ENCODE data around the gene PLAAT5. TPM values are rescaled to one million over a fixed set of nuclear protein-coding genes. Genes with fewer than 3 reads are reported as not detected.

PLAAT5 gene
- total RNA-seq, 1 experiment from 2014 or later, result not detected

DNA sequence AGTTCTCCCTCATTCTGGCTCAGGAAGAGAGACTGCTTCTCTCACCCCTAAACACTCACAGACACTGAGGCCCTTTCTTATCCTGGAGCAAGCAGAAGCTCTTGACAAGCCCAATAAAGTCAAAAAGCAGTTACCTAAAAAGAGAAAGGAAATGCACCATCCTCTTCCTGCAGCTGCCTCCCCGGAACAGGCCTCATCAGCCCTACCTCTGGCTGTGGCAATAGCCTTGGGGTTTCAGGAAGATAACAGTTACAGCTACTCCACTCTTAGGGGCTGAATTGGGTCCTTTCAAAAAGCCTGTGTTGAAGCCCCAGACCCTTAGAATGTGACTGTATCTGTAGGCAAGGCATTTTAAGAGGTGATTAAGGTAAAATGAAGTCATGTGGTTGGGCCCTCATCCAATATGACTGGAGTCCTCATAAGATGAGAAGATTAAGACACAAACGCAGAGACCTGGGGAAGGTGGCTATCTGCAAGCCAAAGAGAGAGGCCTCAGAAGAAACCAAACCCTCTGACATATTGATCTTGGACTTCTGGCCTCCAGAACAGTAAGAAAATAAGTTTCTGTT, 11.4 kb upstream of the PLAAT5 start:
- ChIA-PET CTCF (no interaction called here), RAD21 (ENCODE audit: low non-redundant PET in 1 of 2, low total read pairs in 2 of 2, uncharacterized antibody in 2 of 2, unreplicated experiment in 2 of 2) (no interaction called here), POLR2A (no interaction called here)
- no peak overlapping the region for H3K27ac ChIP-seq (ENCODE audit: low read depth, low read length)
- peaks cover 10 to 15% of the 10 kb centered on the region in 2 experiments; a peak in 3 of 4 replicates for H3K9me3 ChIP-seq (ENCODE audit: control insufficient read depth in 1 of 2, insufficient read depth in 1 of 2, low read depth in 1 of 2, low read length in 2 of 2)
- no peaks in the 10 kb centered on the region for H3K4me1 ChIP-seq (ENCODE audit: control insufficient read depth in 1 of 2, insufficient read depth in 2 of 2, low read length in 2 of 2)
- intact Hi-C loops (cut with micrococcal nuclease), result loop anchor here (10.0 kb wide), 1 partner anchor 1212 kb away; no protein-coding TSS in a partner anchor
- DNase-seq (ENCODE audit: low read depth, low spot score) (no peak), ATAC-seq (no peak)
- H3K27me3 ChIP-seq (ENCODE audit: insufficient read depth, low read length), result no peaks in the 10 kb centered on the region
- H3K9me2 ChIP-seq (ENCODE audit: insufficient read depth), result no peaks in the 10 kb centered on the region
- H3K9ac ChIP-seq (ENCODE audit: low read length), result no peak overlapping the region
- no peaks in the 10 kb centered on the region for H3K79me2 ChIP-seq (ENCODE audit: insufficient read depth, low read length)
- TF ChIP-seq, protein P1, sequence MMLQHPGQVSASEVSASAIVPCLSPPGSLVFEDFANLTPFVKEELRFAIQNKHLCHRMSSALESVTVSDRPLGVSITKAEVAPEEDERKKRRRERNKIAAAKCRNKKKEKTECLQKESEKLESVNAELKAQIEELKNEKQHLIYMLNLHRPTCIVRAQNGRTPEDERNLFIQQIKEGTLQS (IDR thresholded peaks at IDR 0.05), result no peak
- TF ChIP-seq FOSL1 (IDR thresholded peaks at IDR 0.05; ENCODE audit: low read depth) (no peak), EGR1 (IDR thresholded peaks at IDR 0.05; ENCODE audit: low read depth) (no peak), ZFX (IDR thresholded peaks at IDR 0.05) (no peak), ZNF274 (IDR thresholded peaks at IDR 0.05; ENCODE audit: low read depth, low read length) (no peak)
- TF ChIP-seq, protein P2, sequence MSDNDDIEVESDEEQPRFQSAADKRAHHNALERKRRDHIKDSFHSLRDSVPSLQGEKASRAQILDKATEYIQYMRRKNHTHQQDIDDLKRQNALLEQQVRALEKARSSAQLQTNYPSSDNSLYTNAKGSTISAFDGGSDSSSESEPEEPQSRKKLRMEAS (IDR thresholded peaks at IDR 0.05), result no peak
- TF ChIP-seq, protein P3, sequence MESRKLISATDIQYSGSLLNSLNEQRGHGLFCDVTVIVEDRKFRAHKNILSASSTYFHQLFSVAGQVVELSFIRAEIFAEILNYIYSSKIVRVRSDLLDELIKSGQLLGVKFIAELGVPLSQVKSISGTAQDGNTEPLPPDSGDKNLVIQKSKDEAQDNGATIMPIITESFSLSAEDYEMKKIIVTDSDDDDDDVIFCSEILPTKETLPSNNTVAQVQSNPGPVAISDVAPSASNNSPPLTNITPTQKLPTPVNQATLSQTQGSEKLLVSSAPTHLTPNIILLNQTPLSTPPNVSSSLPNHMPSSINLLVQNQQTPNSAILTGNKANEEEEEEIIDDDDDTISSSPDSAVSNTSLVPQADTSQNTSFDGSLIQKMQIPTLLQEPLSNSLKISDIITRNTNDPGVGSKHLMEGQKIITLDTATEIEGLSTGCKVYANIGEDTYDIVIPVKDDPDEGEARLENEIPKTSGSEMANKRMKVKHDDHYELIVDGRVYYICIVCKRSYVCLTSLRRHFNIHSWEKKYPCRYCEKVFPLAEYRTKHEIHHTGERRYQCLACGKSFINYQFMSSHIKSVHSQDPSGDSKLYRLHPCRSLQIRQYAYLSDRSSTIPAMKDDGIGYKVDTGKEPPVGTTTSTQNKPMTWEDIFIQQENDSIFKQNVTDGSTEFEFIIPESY (IDR thresholded peaks at IDR 0.05; ENCODE audit: extremely low read depth, insufficient replicate concordance, low read length), result no peak
- H3K36me3 ChIP-seq (ENCODE audit: control insufficient read depth in 1 of 2, insufficient read depth in 2 of 2, low read length in 2 of 2), result no peaks in the 10 kb centered on the region
- H2AFZ ChIP-seq (ENCODE audit: low read depth, low read length, poor library complexity, severe bottlenecking), result no peak overlapping the region
- H3K4me2 ChIP-seq (ENCODE audit: low read length), result no peak overlapping the region
- no peak overlapping the region for H3K4me3 ChIP-seq (replicated peaks in 1 of 2; ENCODE audit: low read depth in 1 of 2, low read length in 2 of 2)
- no TSS peak for BruUV-seq (replicated peaks)
- no peaks in the 10 kb centered on the region for H4K20me1 ChIP-seq (ENCODE audit: insufficient read depth)

Data from HCT116 (cell line).